Tibial nerve (tissue), 4 donors: ENCODE data around the gene CNTN5. TPM values are rescaled to one million over a fixed set of nuclear protein-coding genes. Genes with fewer than 3 reads are reported as not detected.
"Not testable (repeated sequence)": the region's sequence is repeated elsewhere in the genome, so short reads cannot be mapped to it uniquely, and the experiment has no call there.

Experiments
- DNase-seq, 2 donors: peaks; one replicate each; pipeline ENCODE4 v3.0.0-alpha.2; 2019; ENCODE audit warnings: low spot score in 2 of 2
- H3K27ac ChIP-seq, 4 donors: fragments of 200-600 bp; sonication (generic) in 3 of 4; one replicate each; pipeline ENCODE4 v1.5.1; 2017 to 2019; ENCODE audit warnings: mild to moderate bottlenecking in 1 of 4
- H3K27me3 ChIP-seq, 2 donors: fragments of 200-600 bp; sonication (generic) in 1 of 2; one replicate each; pipeline versions ENCODE4 v1.5.1 to v1.6.0; 2017 to 2019
- H3K36me3 ChIP-seq, 3 donors: fragments of 200-600 bp; sonication (generic); one replicate each; pipeline ENCODE4 v1.5.1; 2018 to 2019
- H3K4me1 ChIP-seq, 4 donors: fragments of 200-600 bp; sonication (generic) in 3 of 4; one replicate each; pipeline ENCODE4 v1.5.1; 2017 to 2019
- H3K4me3 ChIP-seq, 4 donors: fragments of 200-600 bp; sonication (generic) in 3 of 4; one replicate each; pipeline ENCODE4 v1.5.1; 2017 to 2019; ENCODE audit warnings: mild to moderate bottlenecking in 1 of 4, moderate library complexity in 1 of 4
- H3K9me3 ChIP-seq, 4 donors: fragments of 200-600 bp; sonication (generic) in 3 of 4; one replicate each; pipeline ENCODE4 v1.5.1; 2017 to 2019
- CTCF ChIP-seq, 5 experiments: fragments of 200-600 bp in 3 of 5; fragments of 450-650 bp in 2 of 5; sonication (generic) in 3 of 5; IDR thresholded peaks; one replicate each; pipeline ENCODE4 v1.5.1; 2016 to 2019; ENCODE audit warnings: antibody characterized with exemption in 5 of 5, mild to moderate bottlenecking in 3 of 5, moderate library complexity in 2 of 5
- EP300 ChIP-seq, 2 donors: sonication (generic); formaldehyde crosslinking; IDR thresholded peaks; one replicate each; pipeline ENCODE4 v1.6.1; 2017; ENCODE audit warnings: antibody characterized with exemption in 2 of 2, mild to moderate bottlenecking in 1 of 2
- POLR2A ChIP-seq, 2 donors: fragments of 450-650 bp; IDR thresholded peaks; one replicate each; pipeline ENCODE4 v1.6.1; 2017; ENCODE audit warnings: antibody characterized with exemption in 2 of 2, mild to moderate bottlenecking in 2 of 2, moderate library complexity in 2 of 2
- WGBS, 2 donors: methylation state at CpG; one replicate each; pipeline ENCODE4 v1.1.5; 2018; 5-methylcytosine and 5-hydroxymethylcytosine counted together
- total RNA-seq, 4 donors: library from RNA; depleted of rRNA; stranded (reverse); fragments of >200 nt; gene quantifications; one replicate each; pipeline ENCODE4 v1.1.0, GENCODE V29; 2016

The CNTN5 gene
- total RNA-seq, 4 donors from 2014 or later: under 0.01 to 0.22 TPM; not detected in 2

GRCh38 chr11:99117603-99118002, 96.9 kb downstream of the CNTN5 start:
- 93 to 95% methylated on average over 2 of the region's 2 CpGs for WGBS, 2 donors
- no peak for DNase-seq
- H3K4me1 ChIP-seq: no peaks in the 10 kb centered on the region
- no peaks in the 10 kb centered on the region for H3K36me3 ChIP-seq
- no peak overlapping the region for H3K27ac ChIP-seq
- H3K27me3 ChIP-seq: no peaks in the 10 kb centered on the region
- TF ChIP-seq CTCF (IDR thresholded peaks at IDR 0.05): no peak
- TF ChIP-seq POLR2A (IDR thresholded peaks at IDR 0.05): no peak
- H3K4me3 ChIP-seq: no peak overlapping the region
- no peaks in the 10 kb centered on the region for H3K9me3 ChIP-seq

GRCh38 chr11:99133862-99134261, 113.1 kb downstream of the CNTN5 start:
- not testable (repeated sequence) for DNase-seq, H3K4me1 ChIP-seq, H3K9me3 ChIP-seq, H3K4me3 ChIP-seq, H3K27me3 ChIP-seq, H3K36me3 ChIP-seq, H3K27ac ChIP-seq
- WGBS, 2 donors: 92 to 95% methylated on average over 3 of the region's 3 CpGs

GRCh38 chr11:99135508-99135907, 114.8 kb downstream of the CNTN5 start:
- Histone ChIP-seq H3K27ac (no peak overlapping the region), H3K27me3 (no peaks in the 10 kb centered on the region), H3K36me3 (no peaks in the 10 kb centered on the region), H3K4me1 (no peaks in the 10 kb centered on the region), H3K9me3 (peaks cover 0 to 5% (median 0%) of the 10 kb centered on the region in 4 donors), H3K4me3 (no peak overlapping the region)
- no peak for TF ChIP-seq CTCF (IDR thresholded peaks at IDR 0.05)
- no peak for TF ChIP-seq EP300 (IDR thresholded peaks at IDR 0.05)
- no peak for TF ChIP-seq POLR2A (IDR thresholded peaks at IDR 0.05)
- 88% methylated on average over 1 of the region's 1 CpG for WGBS, 2 donors
- no peak for DNase-seq

- Histone ChIP-seq H3K4me1 (no peaks in the 10 kb centered on the region), H3K27ac (no peak overlapping the region), H3K27me3 (no peaks in the 10 kb centered on the region), H3K4me3 (no peak overlapping the region), H3K9me3 (peaks cover 0 to 18% (median 0%) of the 10 kb centered on the region in 4 donors), H3K36me3 (no peaks in the 10 kb centered on the region)
- no peak for DNase-seq
- TF ChIP-seq EP300 (IDR thresholded peaks at IDR 0.05): no peak
- no peak for TF ChIP-seq POLR2A (IDR thresholded peaks at IDR 0.05)
- TF ChIP-seq CTCF (IDR thresholded peaks at IDR 0.05): no peak
- 68 to 85% methylated on average over 4 of the region's 4 CpGs for WGBS, 2 donors
Observed at GRCh38 chr11:99142237-99142636, 121.5 kb downstream of the CNTN5 start.

GRCh38 chr11:99148352-99148751, 127.6 kb downstream of the CNTN5 start:
- Histone ChIP-seq H3K4me3 (no peak overlapping the region), H3K36me3 (no peaks in the 10 kb centered on the region), H3K9me3 (peaks cover 0 to 13% (median 0%) of the 10 kb centered on the region in 4 donors), H3K4me1 (no peaks in the 10 kb centered on the region), H3K27ac (no peak overlapping the region), H3K27me3 (no peaks in the 10 kb centered on the region)
- DNase-seq: no peak
- no peak for TF ChIP-seq CTCF (IDR thresholded peaks at IDR 0.05)
- no peak for TF ChIP-seq EP300 (IDR thresholded peaks at IDR 0.05)
- no peak for TF ChIP-seq POLR2A (IDR thresholded peaks at IDR 0.05)

- Histone ChIP-seq H3K27me3 (no peaks in the 10 kb centered on the region), H3K4me3 (no peak overlapping the region), H3K9me3 (peaks cover 0 to 4% (median 0%) of the 10 kb centered on the region in 4 donors), H3K4me1 (no peaks in the 10 kb centered on the region), H3K36me3 (no peaks in the 10 kb centered on the region), H3K27ac (no peak overlapping the region)
- WGBS, 2 donors: 58 to 68% methylated on average over 5 of the region's 5 CpGs
- no peak for TF ChIP-seq POLR2A (IDR thresholded peaks at IDR 0.05)
- TF ChIP-seq CTCF (IDR thresholded peaks at IDR 0.05): no peak
- no peak for TF ChIP-seq EP300 (IDR thresholded peaks at IDR 0.05)
- no peak for DNase-seq
Observed at GRCh38 chr11:99154277-99154676, 133.5 kb downstream of the CNTN5 start.
